ENCODE data around the gene IGFBP1. TPM values are rescaled to one million over a fixed set of nuclear protein-coding genes. Genes with fewer than 3 reads are reported as not detected.

IGFBP1 gene
- total and polyA plus RNA-seq, 2 of the 13 experiments (the other 11 are each of a cell fraction or from before 2014, with no cell fraction given): 5.4 to 885 TPM

GRCh38 chr7:45893374-45893995, 5.2 kb downstream of the IGFBP1 start (continued):
- TF ChIP-seq DPF2 (CRISPR knock-in tag; IDR thresholded peaks at IDR 0.05; ENCODE audit: borderline replicate concordance, low read depth) (peak; percentile 31; the same call in 1 of the 2 replicates), PHF8 (CRISPR knock-in tag; IDR thresholded peaks at IDR 0.05) (no peak; the same call in 1 of the 2 replicates), ZNF224 (CRISPR knock-in tag; IDR thresholded peaks at IDR 0.05) (no peak), E2F1 (CRISPR knock-in tag; IDR thresholded peaks at IDR 0.05) (0 out of 2 replicates have a peak, but pooled peaks have one; percentile 22), ZNF446 (CRISPR knock-in tag; IDR thresholded peaks at IDR 0.05) (no peak), ISX (CRISPR knock-in tag; conservative IDR thresholded peaks at IDR 0.05) (no peak), PRPF4 (IDR thresholded peaks at IDR 0.05; ENCODE audit: low read depth, low read length, poor library complexity, severe bottlenecking) (no peak), EHMT2 (IDR thresholded peaks at IDR 0.05; ENCODE audit: borderline replicate concordance, low read depth, low read length) (no peak), ZBTB20 (CRISPR knock-in tag; IDR thresholded peaks at IDR 0.05; ENCODE audit: borderline replicate concordance, low read depth) (0 out of 2 replicates have a peak, but pooled peaks have one; percentile 32), NR2F1 (CRISPR knock-in tag; IDR thresholded peaks at IDR 0.05) (peak in 1 of 2 experiments; percentile 12; a peak in 1 of 4 replicates), NFATC3 (CRISPR knock-in tag; IDR thresholded peaks at IDR 0.05) (no peak), TCF7 (IDR thresholded peaks at IDR 0.05; ENCODE audit: low read depth) (peak; percentile 17; the same call in 1 of the 2 replicates), LCORL (IDR thresholded peaks at IDR 0.05) (no peak), LCORL (CRISPR knock-in tag; IDR thresholded peaks at IDR 0.05) (no peak; the same call in none of the 2 replicates), SALL1 (CRISPR knock-in tag; IDR thresholded peaks at IDR 0.05) (peak; percentile 50; the same call in 1 of the 2 replicates), CENPT (CRISPR knock-in tag; IDR thresholded peaks at IDR 0.05; ENCODE audit: low read depth) (peak; percentile 39; the same call in 1 of the 2 replicates), STAT5B (CRISPR knock-in tag; IDR thresholded peaks at IDR 0.05) (0 out of 2 replicates have a peak, but pooled peaks have one; percentile 17), ZNF883 (CRISPR knock-in tag; IDR thresholded peaks at IDR 0.05; ENCODE audit: not compliant biosample characterization) (peak; percentile 6), RBM22 (optimal IDR thresholded peaks at IDR 0.05; ENCODE audit: low read length) (no peak), IRF9 (CRISPR knock-in tag; IDR thresholded peaks at IDR 0.05; ENCODE audit: borderline replicate concordance) (no peak)
- TF ChIP-seq, protein P1, sequence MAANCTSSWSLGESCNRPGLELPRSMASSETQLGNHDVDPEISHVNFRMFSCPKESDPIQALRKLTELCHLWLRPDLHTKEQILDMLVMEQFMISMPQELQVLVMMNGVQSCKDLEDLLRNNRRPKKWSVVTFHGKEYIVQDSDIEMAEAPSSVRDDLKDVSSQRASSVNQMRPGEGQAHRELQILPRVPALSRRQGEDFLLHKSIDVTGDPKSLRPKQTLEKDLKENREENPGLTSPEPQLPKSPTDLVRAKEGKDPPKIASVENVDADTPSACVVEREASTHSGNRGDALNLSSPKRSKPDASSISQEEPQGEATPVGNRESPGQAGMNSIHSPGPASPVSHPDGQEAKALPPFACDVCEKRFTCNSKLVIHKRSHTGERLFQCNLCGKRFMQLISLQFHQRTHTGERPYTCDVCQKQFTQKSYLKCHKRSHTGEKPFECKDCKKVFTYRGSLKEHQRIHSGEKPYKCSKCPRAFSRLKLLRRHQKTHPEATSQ (CRISPR knock-in tag; IDR thresholded peaks at IDR 0.05; ENCODE audit: borderline replicate concordance): no peak
- TF ChIP-seq, protein P2, sequence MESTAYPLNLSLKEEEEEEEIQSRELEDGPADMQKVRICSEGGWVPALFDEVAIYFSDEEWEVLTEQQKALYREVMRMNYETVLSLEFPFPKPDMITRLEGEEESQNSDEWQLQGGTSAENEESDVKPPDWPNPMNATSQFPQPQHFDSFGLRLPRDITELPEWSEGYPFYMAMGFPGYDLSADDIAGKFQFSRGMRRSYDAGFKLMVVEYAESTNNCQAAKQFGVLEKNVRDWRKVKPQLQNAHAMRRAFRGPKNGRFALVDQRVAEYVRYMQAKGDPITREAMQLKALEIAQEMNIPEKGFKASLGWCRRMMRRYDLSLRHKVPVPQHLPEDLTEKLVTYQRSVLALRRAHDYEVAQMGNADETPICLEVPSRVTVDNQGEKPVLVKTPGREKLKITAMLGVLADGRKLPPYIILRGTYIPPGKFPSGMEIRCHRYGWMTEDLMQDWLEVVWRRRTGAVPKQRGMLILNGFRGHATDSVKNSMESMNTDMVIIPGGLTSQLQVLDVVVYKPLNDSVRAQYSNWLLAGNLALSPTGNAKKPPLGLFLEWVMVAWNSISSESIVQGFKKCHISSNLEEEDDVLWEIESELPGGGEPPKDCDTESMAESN (CRISPR knock-in tag; conservative IDR thresholded peaks at IDR 0.05): peak; percentile 15; the same call in 1 of the 2 replicates

Data from HepG2 (cell line).